Nucleus accumbens (tissue), 56 donors: ENCODE measurements around the gene LRFN3.
A peak's percentile ranks its signal among the peaks of the same experiment; 100 is the strongest.
"Not testable (repeated sequence)": the region's sequence is repeated elsewhere in the genome, so short reads cannot be mapped to it uniquely, and the experiment has no call there.

Experiments used
- DNase-seq, 56 donors: peaks; one replicate each; lab custom pipeline; 2025; lab: John Stamatoyannopoulos, UW

Gene LRFN3

DNA sequence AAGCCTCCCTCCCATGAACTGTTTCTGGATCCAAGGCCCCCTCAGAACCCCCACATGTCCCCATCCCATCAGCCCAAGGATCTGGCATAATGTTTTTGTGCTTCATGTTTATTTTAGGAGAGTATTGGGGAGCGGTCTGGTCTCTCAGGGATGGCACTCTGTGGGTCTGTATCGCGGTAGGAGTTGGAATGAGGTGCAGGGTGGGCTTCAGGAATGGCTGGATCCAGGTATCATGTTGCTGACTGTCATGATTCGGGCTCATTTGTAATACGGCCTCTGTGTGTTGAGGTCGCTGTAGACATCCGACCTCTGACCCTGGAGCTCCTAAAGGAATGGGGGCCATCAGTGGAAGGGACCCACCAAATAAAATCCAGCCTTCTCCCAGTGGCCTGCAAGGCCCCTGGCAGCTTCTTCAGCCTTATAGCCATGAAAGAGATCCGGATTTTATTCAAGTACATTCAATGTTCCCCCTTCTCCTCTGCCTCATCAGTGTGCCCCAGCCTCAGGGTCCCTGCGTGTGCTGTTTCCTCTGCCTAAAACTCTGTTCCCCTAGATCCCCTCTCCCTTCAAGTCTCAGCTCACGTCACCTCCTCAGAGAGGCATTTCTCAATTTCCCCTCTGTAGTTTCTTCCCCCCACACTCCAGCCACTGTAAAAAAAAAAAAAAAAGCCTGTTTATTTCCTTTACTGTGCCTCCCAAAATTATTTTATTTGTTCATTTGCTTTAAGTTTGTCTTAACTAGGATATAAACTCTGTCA lies 31.7 kb upstream of the LRFN3 start:
- peak in 1 of 56 donors; percentile 10 for DNase-seq

DNA sequence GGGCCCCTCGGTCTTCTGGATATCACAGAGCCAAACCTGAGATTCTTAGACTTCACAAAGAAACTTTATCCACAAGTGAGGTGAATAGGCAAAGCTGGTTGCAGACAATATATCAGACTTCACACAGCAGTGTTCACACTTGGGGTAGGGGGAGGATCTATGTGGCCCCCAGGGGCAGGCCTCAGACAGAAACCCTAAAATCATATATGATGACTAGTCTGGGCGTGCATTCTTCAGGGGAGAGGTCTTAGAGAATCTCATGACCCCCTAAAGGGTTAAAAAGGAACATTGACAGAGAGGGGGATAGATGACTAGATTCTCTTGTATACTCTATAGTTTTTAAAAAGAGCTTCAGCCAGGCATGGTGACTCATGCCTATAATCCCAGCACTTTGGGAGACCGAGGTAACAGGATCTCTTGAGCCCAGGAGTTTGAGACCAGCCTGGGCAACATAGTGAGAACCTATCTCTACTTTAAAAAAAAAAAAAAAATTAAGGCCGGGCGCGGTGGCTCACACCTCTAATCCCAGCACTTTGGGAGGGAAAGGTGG lies 30.9 kb upstream of the LRFN3 start:
- DNase-seq: no peak

DNA sequence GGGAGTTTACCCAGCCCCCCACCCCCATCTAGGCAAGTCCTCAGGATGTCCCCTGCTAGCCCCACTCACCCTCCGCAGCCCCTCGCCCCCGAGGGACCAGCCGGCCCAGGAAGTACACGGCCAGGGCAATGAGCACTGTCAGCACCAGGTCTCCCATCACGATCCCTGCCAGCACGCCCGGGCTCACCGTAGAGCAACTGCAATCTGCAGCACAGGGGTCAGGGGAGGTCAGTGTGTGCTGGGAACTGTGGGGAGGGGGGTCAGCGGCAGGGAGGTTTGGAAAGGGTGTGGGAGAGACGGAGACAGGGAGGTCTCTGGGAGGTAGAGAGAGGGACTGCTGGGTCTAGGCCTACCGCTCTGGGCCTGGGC lies 28.8 kb upstream of the LRFN3 start:
- no peak for DNase-seq

DNA sequence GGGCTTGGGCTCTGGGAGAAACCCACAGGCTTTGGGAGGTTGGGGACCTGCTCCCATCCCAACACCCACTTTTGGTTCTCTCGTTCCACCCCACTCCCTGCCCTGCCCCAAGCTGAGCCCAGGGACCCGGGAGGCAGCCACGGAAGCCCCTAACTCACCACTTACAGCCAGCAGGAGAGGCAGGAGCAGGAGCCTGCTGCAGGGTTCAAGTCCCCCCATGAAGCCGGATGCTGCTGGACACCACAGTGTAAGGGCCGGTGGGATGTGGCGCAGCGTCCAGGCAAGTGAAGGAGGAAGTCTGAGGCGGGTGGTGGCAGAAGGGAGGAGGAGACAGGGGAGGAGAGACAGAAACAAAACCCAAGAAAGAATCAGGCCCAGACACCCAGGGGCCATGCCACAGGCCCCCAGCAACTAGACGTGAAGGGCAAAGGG lies 28.1 kb upstream of the LRFN3 start, which contains the start of gene TYROBP:
Gene TYROBP, minus strand, starts transcription at position 286 of the 432 bp plus-strand sequence. Its CDS starts 67 bp downstream, at position 219.
- DNase-seq: peak in 4 of 56 donors; percentile 1 to 26 (median 19)

DNA sequence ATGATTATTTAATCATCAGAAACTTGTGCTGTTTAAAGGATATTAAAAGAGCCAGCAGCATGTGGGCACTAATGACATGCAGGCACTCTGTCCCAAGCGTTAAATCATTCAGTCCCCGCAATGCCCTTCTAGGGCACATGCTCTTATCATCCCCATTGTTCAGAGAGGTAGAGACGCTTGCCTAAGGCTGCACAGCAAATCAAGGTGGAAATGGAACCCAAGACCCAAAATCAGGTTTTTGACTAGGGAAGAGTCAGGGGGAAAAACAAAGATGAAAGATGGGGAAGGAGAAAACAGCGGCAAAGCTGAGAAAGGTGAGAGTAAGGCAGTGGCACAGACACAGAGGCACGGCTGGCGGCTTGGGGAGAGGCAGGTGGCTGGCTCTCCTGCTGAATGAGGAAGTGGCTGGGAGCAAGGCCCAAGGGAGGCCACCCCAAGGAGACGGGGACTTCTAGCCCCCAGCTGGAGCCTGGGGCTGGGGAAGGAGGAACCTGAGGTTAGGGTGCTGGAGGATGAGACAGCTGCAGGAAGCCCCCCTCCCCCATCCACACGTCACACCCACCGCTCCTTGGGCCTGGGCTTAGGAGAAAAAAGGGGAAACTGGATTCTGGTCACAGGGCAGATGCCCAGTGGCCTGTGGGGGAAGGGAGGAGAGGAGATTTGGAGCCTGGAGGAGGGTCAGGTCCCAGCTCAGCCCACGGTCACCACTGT lies 27.0 kb upstream of the LRFN3 start:
- peak in 36 of 56 donors; percentile 3 to 67 (median 30) for DNase-seq

DNA sequence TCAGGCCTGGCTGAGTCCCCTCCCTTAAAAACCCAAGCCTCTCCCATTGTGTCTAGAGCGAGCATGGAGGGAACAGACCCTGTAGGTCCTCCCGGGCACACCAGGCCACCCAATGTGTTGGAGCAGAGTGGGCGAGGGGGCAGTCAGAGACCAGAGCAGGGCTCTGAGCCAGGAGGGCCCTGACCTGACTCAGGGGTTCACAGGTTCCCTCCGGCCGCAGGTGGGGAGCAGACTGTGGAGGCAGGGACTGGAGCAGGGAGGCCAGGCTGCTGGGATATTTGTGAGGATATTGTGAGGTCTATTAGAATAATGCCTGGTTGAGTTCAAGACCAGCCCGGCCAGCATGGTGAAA lies 26.5 kb upstream of the LRFN3 start:
- DNase-seq: no peak

DNA sequence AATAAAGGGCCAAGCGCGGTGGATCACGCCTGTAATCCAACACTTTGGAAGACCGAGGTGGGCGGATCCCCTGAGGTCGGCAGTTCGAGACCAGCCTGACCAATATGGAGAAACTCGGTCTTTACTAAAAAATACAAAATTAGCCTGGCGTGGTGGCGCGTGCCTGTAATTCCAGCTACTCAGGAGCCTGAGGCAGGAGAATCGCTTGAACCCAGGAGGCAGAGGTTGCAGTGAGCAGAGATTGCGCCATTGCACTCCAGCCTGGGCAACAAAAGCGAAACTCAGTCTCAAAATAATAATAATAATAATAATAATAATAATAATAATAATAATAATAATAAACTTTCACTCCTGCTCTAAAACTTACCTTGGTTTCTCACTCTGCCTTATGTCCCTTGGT lies 25.8 kb upstream of the LRFN3 start:
- not testable (repeated sequence) for DNase-seq

DNA sequence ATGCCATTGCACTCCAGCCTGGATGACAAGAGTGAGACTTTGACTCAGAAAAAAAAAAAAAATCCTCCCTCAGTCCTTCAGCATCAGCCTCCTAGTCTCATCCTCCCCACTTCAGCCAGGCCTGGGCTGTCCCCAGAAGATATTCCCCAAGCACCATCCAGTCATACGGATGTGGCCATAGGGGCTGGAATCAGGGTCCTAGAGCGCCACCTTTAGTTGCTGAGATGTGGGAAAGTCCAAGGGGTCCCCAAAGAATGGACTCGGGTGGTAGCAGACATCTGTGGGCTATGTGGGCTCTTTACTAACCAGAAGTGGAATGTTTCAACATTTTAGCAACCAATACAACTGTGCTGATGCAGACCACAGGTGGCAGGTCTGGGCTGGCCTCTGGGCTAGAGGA lies 25.0 kb upstream of the LRFN3 start:
- DNase-seq: no peak

DNA sequence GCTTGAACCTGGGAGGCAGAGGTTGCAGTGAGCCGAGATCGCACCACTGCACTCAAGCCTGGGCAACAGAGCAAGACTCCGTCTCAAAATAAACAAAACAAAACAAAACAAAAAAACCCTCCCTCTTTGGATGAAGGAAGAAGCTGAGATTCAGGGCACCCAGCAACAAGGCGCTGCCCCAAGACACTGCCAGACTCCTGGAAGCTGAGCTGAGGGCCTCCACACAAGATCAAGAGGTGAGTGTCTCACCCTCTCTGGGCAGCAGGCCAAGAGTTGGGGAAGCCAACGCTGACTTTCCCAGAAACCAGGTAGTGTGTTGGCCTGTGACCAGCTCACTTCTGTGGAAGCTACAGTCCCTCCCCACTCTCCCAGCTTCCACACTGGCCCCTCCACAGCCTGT lies 24.4 kb upstream of the LRFN3 start:
- no peak for DNase-seq

DNA sequence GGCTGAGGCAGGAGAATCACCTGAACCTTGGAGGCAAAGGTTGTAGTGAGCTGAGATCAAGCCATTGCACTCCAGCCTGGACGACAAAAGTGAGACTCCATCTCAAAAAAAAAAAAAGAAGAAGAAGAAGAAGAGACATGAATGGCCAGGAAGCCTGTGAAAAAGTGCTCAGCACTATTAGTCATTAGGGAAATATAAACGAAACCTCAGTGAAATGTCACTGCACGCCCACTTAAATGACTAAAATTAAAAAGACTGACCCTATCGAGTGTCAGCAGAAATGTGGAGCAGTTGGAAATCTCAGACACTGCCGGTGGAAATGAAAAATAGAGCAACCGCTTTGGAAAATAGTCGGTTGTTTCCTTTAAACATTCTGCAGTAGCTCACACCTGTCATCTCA lies 22.6 kb upstream of the LRFN3 start:
- DNase-seq: no peak

DNA sequence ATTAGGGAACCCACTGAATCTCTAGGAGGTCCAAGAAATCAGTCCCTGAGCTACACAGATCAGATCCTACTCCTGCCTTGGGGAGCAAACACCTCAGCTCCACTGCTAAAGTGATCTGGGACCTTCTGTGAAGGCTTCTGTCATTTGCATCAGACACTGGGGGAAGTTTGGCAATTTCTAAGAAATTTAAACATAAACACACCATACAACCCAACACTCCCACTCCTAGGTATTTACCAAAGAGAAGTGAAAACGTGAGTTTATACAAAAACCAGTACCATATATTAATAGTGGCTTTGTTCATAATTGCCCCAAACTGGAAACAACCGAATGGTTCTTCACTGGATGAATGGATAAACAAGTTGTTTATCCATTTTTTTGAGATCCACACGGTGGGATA lies 20.7 kb upstream of the LRFN3 start:
- no peak for DNase-seq

DNA sequence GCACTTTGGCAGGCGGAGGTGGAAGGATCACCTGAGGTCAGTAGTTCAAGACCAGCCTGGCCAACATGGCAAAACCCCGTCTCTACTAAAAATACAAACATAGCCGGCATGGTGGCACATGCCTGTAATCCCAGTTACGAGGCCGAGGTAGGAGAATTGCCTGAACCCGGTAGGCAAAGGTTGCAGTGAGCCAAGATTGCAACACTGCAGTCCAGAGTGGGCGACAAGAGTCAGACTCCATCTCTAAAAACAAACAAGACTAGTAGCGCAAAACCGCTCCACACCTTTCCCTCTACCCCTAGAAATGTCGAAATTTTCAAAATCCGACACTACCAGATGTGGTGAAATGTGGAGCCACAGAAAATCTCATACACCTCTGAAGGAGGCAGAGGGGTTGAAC lies 16.9 kb upstream of the LRFN3 start:
- no peak for DNase-seq

DNA sequence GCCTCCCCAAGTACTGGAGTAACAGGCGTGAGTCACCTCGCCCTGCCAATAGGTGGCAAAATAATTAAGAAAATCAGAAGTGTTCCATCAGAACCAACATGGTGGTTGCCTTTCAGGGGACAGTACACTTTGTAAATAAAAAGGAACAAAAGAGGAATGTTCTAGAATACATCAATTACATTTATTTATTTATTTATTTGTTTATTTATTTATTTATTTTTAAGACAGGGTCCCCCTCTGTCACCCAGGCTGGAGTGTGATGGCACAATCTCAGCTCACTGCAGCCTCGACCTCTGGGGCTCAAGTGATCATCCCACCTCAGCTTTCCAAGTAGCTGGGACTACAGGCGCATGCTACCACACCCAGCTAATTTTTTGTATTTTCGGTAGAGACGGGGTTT lies 15.2 kb upstream of the LRFN3 start:
- no peak for DNase-seq

DNA sequence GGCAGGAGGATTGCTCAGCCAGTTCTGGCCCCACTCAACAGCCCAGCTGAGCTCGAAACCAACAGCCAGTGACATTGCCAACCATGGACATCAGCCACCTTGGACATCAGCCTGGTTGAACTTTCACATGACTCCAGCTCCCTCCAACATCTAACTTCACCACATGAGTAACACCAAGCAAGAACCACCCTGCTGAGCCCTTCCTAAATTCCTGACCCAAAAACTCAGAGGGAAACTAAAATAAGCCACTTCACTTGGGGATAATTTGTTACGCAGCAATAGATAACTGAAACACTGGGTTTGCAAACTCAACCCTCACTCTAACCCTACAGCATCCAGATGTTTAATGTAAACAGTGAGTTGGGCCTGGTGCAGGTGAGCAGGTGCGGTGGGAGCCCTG lies 10.7 kb upstream of the LRFN3 start:
- DNase-seq: no peak

DNA sequence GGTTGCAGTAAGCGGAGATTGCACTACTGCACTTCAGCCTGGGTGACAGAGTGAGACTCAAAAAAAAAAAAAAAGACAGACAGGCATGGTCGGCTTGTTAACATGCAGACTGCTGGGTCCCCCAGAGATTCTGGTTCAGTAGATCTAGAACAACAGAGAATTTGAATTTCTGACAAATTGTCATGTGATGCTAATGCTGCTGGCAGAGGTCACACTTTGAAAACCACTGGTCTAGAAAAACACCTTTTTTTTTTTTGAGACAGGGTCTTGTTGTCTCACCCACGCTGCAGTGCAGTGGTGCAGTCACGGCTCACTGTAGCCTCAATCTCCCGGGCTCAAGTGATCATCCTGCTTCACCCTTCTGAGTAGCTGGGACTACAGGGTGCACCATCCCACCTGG lies 7.7 kb upstream of the LRFN3 start:
- no peak for DNase-seq

DNA sequence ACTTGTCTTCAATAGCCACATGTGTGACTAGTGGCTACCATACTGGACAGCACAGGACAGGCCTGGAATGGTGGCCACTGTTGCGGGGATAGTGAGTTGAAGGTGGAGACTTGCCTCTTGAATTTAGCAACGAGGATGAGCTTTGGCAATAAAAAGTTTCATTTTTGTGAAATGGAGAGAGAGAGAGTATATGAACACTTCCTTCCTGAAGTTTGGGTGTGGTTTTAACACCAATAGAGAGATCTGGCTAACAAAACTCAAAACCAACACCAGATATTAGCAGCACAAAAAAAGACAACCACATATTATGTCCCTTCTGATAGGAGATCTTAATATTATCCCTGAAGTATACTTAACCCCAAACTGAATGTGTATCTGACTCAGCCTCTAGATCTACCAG lies 6.3 kb upstream of the LRFN3 start:
- DNase-seq: no peak

DNA sequence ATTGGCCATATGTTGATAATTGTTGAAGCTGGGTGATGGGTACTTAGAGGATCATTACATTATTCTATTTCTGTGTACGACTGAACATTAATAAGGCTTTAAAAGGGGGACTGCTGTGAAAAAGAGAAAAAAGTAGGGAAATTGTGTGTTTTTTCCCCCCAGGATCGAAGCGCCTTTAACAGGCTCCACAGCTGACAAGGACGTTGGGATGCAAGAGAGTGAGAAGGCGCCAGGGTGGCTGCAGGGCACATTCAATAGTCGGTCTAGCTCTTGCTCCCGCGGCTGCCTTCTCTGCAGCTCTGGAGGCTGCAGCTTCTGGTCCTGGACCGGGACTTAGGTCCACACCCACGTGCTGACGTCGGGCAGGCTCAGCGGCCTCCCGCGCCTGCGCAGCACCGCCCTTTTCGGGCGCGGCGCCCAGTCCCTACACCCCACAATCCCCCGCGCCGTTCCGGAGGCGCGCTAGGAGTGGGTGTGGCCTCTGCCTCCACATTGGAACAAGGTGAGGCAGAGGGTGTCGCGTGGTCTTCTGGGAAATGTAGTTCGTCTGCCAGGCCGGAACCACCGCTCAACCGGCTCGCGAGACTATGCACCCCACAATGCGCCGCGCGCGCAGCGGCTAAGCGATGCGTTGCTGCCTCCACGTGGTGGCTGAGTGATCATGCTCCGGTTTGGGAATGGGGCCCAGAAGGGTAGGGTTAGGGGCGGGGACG lies 4.9 kb upstream of the LRFN3 start:
- peak; percentile 85 to 100 (median 99) for DNase-seq

DNA sequence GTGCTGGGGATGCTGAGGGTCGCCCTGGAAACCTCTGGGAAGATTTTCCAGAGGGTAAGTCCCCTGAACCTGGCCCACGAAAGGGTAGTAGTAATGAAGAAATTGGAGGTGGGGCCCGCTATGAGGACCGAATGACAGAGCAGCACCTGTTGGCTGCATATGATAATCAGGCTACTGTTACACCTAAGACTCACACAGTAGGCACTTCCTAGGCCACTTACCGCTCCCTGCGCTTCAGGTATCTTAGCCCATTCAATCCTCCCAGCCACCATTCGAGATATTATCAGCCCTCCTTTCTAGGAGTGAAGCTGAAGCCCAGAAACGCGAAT lies 4.3 kb upstream of the LRFN3 start:
- no peak for DNase-seq

DNA sequence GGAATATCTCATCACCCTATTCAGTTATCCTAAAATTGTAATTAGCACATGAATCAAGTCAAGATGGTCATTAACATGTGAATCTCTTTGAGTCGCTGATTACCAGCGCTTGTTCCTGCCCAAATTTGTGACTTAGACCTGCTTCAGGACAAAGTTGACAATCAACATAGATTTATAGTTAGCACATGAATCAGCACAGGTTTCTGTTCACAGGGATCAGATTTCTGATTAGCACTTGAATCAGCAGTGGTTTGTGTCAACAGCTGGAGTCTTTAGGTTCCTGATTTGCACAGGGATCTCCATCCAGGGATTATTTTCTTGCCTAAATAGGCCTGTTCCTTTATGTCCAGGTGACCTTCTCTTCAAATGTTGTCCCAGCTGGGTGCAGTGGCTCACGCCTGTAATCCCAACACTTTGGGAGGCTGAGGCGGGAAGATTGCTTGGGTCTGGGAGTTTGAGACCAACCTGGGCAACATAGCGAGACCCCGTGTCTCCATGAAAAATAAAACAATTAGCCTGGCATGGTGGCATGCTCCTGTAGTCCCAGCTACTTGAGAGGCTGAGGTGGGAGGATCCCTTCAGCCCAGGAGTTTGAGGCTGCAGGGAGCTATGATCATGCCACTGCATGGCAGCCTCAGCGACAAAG lies 3.8 kb upstream of the LRFN3 start:
- no peak for DNase-seq

DNA sequence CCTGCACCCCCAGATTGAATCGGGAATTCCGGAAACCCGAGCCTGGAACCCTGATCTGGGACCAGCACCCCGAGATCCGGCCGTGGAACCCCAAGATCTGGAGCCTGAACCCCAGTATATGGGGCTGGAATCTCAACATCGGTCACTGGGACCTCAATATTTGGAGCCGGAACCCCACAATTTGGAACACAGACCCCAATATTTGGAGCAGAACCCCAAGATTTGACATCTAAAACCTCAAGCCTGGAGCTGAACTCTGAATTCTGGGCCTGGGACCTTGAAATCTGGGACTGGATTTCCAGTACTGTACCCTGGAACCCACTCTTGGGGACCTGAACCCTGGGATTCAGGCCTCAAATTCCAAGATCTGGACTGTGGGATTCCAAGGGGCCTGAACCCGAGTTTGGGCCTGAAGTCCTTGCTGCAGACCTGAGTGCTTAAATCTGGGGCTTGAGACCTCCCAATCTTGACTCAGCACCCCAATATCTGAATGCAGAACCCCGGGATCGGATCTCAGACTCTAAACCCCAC lies 629 bp downstream of the LRFN3 start:
- no peak for DNase-seq
